ENCODE results near the gene C17orf58.

The C17orf58 gene

GRCh38 chr17:67947325-67947813 lies 48.9 kb downstream of the C17orf58 start:
- DNase-seq = no peak

- DNase-seq = no peak
Observed at GRCh38 chr17:67946513-67946912, 49.8 kb downstream of the C17orf58 start.

- no peak for DNase-seq
Observed at GRCh38 chr17:67944035-67944434, 52.2 kb downstream of the C17orf58 start.

GRCh38 chr17:67942810-67943209 lies 53.5 kb downstream of the C17orf58 start:
- DNase-seq = peak; percentile 5

Measured in NCI-H526 treated with DMSO at 0.1 percent for 48 hours (cell line).